ENCODE measurements around the gene RPL7A.
"Not testable (repeated sequence)": the region's sequence is repeated elsewhere in the genome, so short reads cannot be mapped to it uniquely, and the experiment has no call there.

Gene RPL7A

GRCh38 chr9:133331641-133332380, 16.2 kb upstream of the RPL7A start:
- no peaks in the 10 kb centered on the region for H3K27me3 ChIP-seq
- no peaks in the 10 kb centered on the region for H3K9me3 ChIP-seq
- H3K36me3 ChIP-seq, result peaks cover 36 to 50% (median 40%) of the 10 kb centered on the region in 3 donors
- H3K4me3 ChIP-seq, result no peak overlapping the region
- peaks cover 0 to 31% (median 23%) of the 10 kb centered on the region in 4 donors for H3K4me1 ChIP-seq
- DNase-seq, result peak in 1 of 2 donors; percentile 43
- TF ChIP-seq CTCF (IDR thresholded peaks at IDR 0.05), result no peak
- H3K27ac ChIP-seq, result no peak overlapping the region
- intact Hi-C loops (cut with DNase I; ENCODE audit: low total_unique reads), result loop anchor here (10.0 kb wide), 2 partner anchors 153 to 307 kb away; no protein-coding TSS in a partner anchor

- Histone ChIP-seq H3K4me3 (no peak overlapping the region), H3K36me3 (peaks cover 36 to 50% (median 40%) of the 10 kb centered on the region in 3 donors), H3K27me3 (no peaks in the 10 kb centered on the region), H3K9me3 (no peaks in the 10 kb centered on the region), H3K27ac (no peak overlapping the region), H3K4me1 (peaks cover 0 to 32% (median 24%) of the 10 kb centered on the region in 4 donors)
- peak in 1 of 2 donors; percentile 62 for DNase-seq
- no peak for TF ChIP-seq CTCF (IDR thresholded peaks at IDR 0.05)
- intact Hi-C loops (cut with DNase I; ENCODE audit: low total_unique reads), result loop anchor here (10.0 kb wide), 2 partner anchors 152 to 308 kb away; no protein-coding TSS in a partner anchor
Observed at GRCh38 chr9:133332381-133332730, 15.7 kb upstream of the RPL7A start.

GRCh38 chr9:133333011-133333410, 15.0 kb upstream of the RPL7A start:
- no peak overlapping the region for H3K4me3 ChIP-seq
- no peak for TF ChIP-seq CTCF (IDR thresholded peaks at IDR 0.05)
- no peak overlapping the region for H3K27ac ChIP-seq
- H3K4me1 ChIP-seq, result peaks cover 0 to 32% (median 24%) of the 10 kb centered on the region in 4 donors
- peak in 1 of 2 donors; percentile 41 for DNase-seq
- H3K36me3 ChIP-seq, result peaks cover 36 to 50% (median 40%) of the 10 kb centered on the region in 3 donors
- intact Hi-C loops (cut with DNase I; ENCODE audit: low total_unique reads), result loop anchor here (10.0 kb wide), 2 partner anchors 152 to 308 kb away; no protein-coding TSS in a partner anchor
- H3K9me3 ChIP-seq, result no peaks in the 10 kb centered on the region
- H3K27me3 ChIP-seq, result no peaks in the 10 kb centered on the region

GRCh38 chr9:133333566-133333965, 14.5 kb upstream of the RPL7A start:
- Histone ChIP-seq H3K4me3 (no peak overlapping the region), H3K9me3 (no peaks in the 10 kb centered on the region), H3K27me3 (no peaks in the 10 kb centered on the region), H3K27ac (no peak overlapping the region), H3K36me3 (peaks cover 36 to 51% (median 40%) of the 10 kb centered on the region in 3 donors), H3K4me1 (peaks cover 0 to 32% (median 24%) of the 10 kb centered on the region in 4 donors)
- intact Hi-C loops (cut with DNase I; ENCODE audit: low total_unique reads), result loop anchor here (10.0 kb wide), 2 partner anchors 151 to 309 kb away; no protein-coding TSS in a partner anchor
- TF ChIP-seq CTCF (IDR thresholded peaks at IDR 0.05), result no peak
- DNase-seq, result peak in 1 of 2 donors; percentile 35

GRCh38 chr9:133334161-133334560, 13.9 kb upstream of the RPL7A start:
- intact Hi-C loops (cut with DNase I; ENCODE audit: low total_unique reads), result loop anchor here (10.0 kb wide), 2 partner anchors 151 to 309 kb away; no protein-coding TSS in a partner anchor
- Histone ChIP-seq H3K4me3 (no peak overlapping the region), H3K27me3 (no peaks in the 10 kb centered on the region), H3K27ac (no peak overlapping the region), H3K4me1 (peaks cover 0 to 32% (median 24%) of the 10 kb centered on the region in 4 donors), H3K36me3 (peaks cover 36 to 57% (median 40%) of the 10 kb centered on the region in 3 donors), H3K9me3 (no peaks in the 10 kb centered on the region)
- TF ChIP-seq CTCF (IDR thresholded peaks at IDR 0.05), result no peak
- no peak for DNase-seq

GRCh38 chr9:133334888-133335287, 13.1 kb upstream of the RPL7A start:
- intact Hi-C loops (cut with DNase I; ENCODE audit: low total_unique reads), result loop anchor here (10.0 kb wide), 2 partner anchors 150 to 310 kb away; no protein-coding TSS in a partner anchor
- Histone ChIP-seq H3K4me3 (peak overlapping the region; percentile 87 to 95), H3K36me3 (peaks cover 40 to 63% (median 43%) of the 10 kb centered on the region in 3 donors), H3K4me1 (peaks cover 0 to 32% (median 24%) of the 10 kb centered on the region in 4 donors)
- not testable (repeated sequence) for H3K27ac ChIP-seq, H3K9me3 ChIP-seq, H3K27me3 ChIP-seq
- peak in 1 of 2 donors; percentile 37 for DNase-seq

All from tibial artery (tissue), 4 donors.